Lower lobe of right lung (tissue), 2 donors: ENCODE results near the gene ZSWIM1. TPM values are rescaled to one million over a fixed set of nuclear protein-coding genes. Genes with fewer than 3 reads are reported as not detected.

ENCODE experiments used
- ATAC-seq, 2 donors: fragments of 200-7000 bp; cut with Tn5 transposase; one replicate each; pipeline ENCODE4 v1.9.1; 2020 to 2022; ENCODE audit warnings: mild to moderate bottlenecking in 2 of 2, moderate library complexity in 2 of 2
- DNase-seq: peaks from one replicate; pipeline ENCODE4 v3.0.0-alpha.2; 2020
- H3K27ac ChIP-seq: fragments of 200-600 bp; one replicate; pipeline ENCODE4 v1.8.0; 2022
- H3K27me3 ChIP-seq: fragments of 200-600 bp; one replicate; pipeline ENCODE4 v1.8.0; 2022; ENCODE audit warnings: low read depth
- H3K36me3 ChIP-seq: fragments of 200-600 bp; one replicate; pipeline ENCODE4 v1.8.0; 2022; ENCODE audit warnings: mild to moderate bottlenecking
- H3K4me1 ChIP-seq: fragments of 200-600 bp; one replicate; pipeline ENCODE4 v1.8.0; 2022
- H3K4me3 ChIP-seq: fragments of 200-600 bp; one replicate; pipeline ENCODE4 v1.8.0; 2022; ENCODE audit warnings: mild to moderate bottlenecking
- H3K9me3 ChIP-seq: fragments of 200-600 bp; one replicate; pipeline ENCODE4 v1.8.0; 2022
- CTCF ChIP-seq: fragments of 200-600 bp; IDR thresholded peaks from one replicate; pipeline ENCODE4 v1.8.0; 2022; ENCODE audit warnings: antibody characterized with exemption, mild to moderate bottlenecking
- intact Hi-C: fragments of 100-400 bp; cut with DNase I; formaldehyde crosslinking; loops from one replicate; pipeline ENCODE4 v1.11.0; 2022
- total RNA-seq: library from RNA; stranded (reverse); fragmentation: NEBNext Ultra II Directional; extraction: Animal tissue kit (Norgen Biotek cat#: 25700); gene quantifications from one replicate; pipeline ENCODE4 v1.2.1, GENCODE V29; 2021
- donor health status: DM: no; HTN: yes; CAD: no; lungs with severe emphysema.

Gene ZSWIM1
- total RNA-seq, 1 donor from 2014 or later, result 9.6 TPM

GRCh38 chr20:45907219-45907948 is 26.4 kb downstream of the ZSWIM1 start:
- intact Hi-C loops, result no loop called here
- ATAC-seq, result no peak
- Histone ChIP-seq H3K27me3 (peaks cover under 1% of the 10 kb centered on the region), H3K4me3 (no peak overlapping the region), H3K27ac (no peak overlapping the region), H3K4me1 (peaks cover 25% of the 10 kb centered on the region), H3K9me3 (no peaks in the 10 kb centered on the region), H3K36me3 (peaks cover 29% of the 10 kb centered on the region)
- TF ChIP-seq CTCF, result no peak
- no peak for DNase-seq

GRCh38 chr20:45908084-45908483 is 27.1 kb downstream of the ZSWIM1 start:
- peaks cover 4% of the 10 kb centered on the region for H3K27me3 ChIP-seq
- no peak overlapping the region for H3K4me3 ChIP-seq
- TF ChIP-seq CTCF, result no peak
- peaks cover 30% of the 10 kb centered on the region for H3K4me1 ChIP-seq
- H3K36me3 ChIP-seq, result peaks cover 24% of the 10 kb centered on the region
- H3K27ac ChIP-seq, result no peak overlapping the region
- no peak for DNase-seq
- no peaks in the 10 kb centered on the region for H3K9me3 ChIP-seq
- no peak for ATAC-seq
- intact Hi-C loops, result no loop called here

GRCh38 chr20:45909336-45909808 is 28.3 kb downstream of the ZSWIM1 start:
- no peaks in the 10 kb centered on the region for H3K9me3 ChIP-seq
- intact Hi-C loops, result no loop called here
- no peak for TF ChIP-seq CTCF
- peaks cover 13% of the 10 kb centered on the region for H3K36me3 ChIP-seq
- ATAC-seq (no peak), DNase-seq (no peak)
- no peak overlapping the region for H3K27ac ChIP-seq
- H3K4me3 ChIP-seq, result no peak overlapping the region
- peaks cover 4% of the 10 kb centered on the region for H3K27me3 ChIP-seq
- H3K4me1 ChIP-seq, result peaks cover 30% of the 10 kb centered on the region

- intact Hi-C loops, result no loop called here
- no peak for TF ChIP-seq CTCF
- Histone ChIP-seq H3K4me3 (peak overlapping the region; percentile 59), H3K27me3 (peaks cover 4% of the 10 kb centered on the region), H3K4me1 (peaks cover 35% of the 10 kb centered on the region), H3K36me3 (peaks cover 6% of the 10 kb centered on the region), H3K27ac (peak overlapping the region; percentile 22), H3K9me3 (no peaks in the 10 kb centered on the region)
- ATAC-seq, result no peak
- no peak for DNase-seq
These were observed 29.0 kb downstream of the ZSWIM1 start for GRCh38 chr20:45909817-45910669.

- no peaks in the 10 kb centered on the region for H3K9me3 ChIP-seq
- H3K4me3 ChIP-seq, result peak overlapping the region; percentile 59
- no peaks in the 10 kb centered on the region for H3K36me3 ChIP-seq
- DNase-seq (peak; percentile 97), ATAC-seq (peak; percentile 93 to 94)
- peaks cover 4% of the 10 kb centered on the region for H3K27me3 ChIP-seq
- H3K27ac ChIP-seq, result peak overlapping the region; percentile 79
- intact Hi-C loops, result no loop called here
- TF ChIP-seq CTCF, result no peak
- H3K4me1 ChIP-seq, result peaks cover 36% of the 10 kb centered on the region
These were observed 29.9 kb downstream of the ZSWIM1 start for GRCh38 chr20:45910670-45911485.
